GM23248 (cell line): ENCODE results near the gene KRTAP4-11.
"Not testable (repeated sequence)": the region's sequence is repeated elsewhere in the genome, so short reads cannot be mapped to it uniquely, and the experiment has no call there.

Source experiments
- EZH2 ChIP-seq: fragments of 200-600 bp; sonication (generic); IDR thresholded peaks from 2 replicates; pipeline ENCODE4 v1.6.1; 2018; ENCODE audit warnings: antibody characterized with exemption, mild to moderate bottlenecking; ENCODE audit not compliant: insufficient read depth, poor library complexity, severe bottlenecking
- EZH2phosphoT487 ChIP-seq: fragments of 200-600 bp; sonication (generic); IDR thresholded peaks from 2 replicates; pipeline ENCODE4 v1.6.1; 2018; ENCODE audit warnings: antibody characterized with exemption, moderate library complexity, mild to moderate bottlenecking, low read depth; ENCODE audit not compliant: insufficient read depth

DNA sequence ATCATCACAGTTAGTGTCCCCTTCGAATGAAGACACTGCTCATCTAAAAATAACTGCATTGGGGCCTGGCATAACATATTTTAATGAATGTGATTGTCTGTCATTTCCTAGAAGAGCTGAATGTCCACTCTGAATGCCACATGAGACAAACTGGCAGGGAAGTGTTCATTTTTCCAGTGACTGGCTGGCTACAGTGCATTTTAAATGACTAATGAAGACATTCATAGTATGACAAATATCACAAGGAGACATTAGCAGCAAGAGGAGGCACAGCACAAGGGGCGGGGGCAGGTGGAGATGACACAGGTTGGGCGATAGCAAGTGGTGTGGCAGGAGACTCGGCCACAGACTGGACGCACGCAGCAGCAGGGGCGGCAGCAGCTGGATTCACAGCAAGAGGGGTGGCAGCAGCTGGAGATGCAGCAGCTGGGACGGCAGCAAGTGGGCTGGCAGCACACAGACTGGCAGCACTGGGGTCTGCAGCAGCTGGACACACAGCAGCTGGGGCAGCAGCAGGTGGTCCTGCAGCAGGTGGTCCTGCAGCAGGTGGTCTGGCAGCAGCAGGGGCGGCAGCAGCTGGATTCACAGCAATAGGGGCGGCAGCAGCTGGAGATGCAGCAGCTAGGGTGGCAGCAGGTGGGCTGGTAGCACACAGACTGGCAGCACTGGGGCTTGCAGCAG lies 30.9 kb upstream of the KRTAP4-11 start:
- not testable (repeated sequence) for TF ChIP-seq EZH2, EZH2phosphoT487
